HUES6 (cell line): ENCODE results near the gene GNAO1.

Experiments used
- H3K27ac ChIP-seq: 2 replicates; pipeline ENCODE4 v1.7.0; 2013; ENCODE audit warnings: low read depth, mild to moderate bottlenecking, low read length, inconsistent platforms
- H3K27me3 ChIP-seq: 2 replicates; pipeline ENCODE4 v1.6.1; 2013; ENCODE audit warnings: low read length; ENCODE audit not compliant: control insufficient read depth, insufficient read depth
- H3K36me3 ChIP-seq: 2 replicates; pipeline ENCODE4 v1.6.1; 2013; ENCODE audit warnings: low read length; ENCODE audit not compliant: control insufficient read depth, insufficient read depth
- H3K4me1 ChIP-seq: 2 replicates; pipeline ENCODE4 v1.6.1; 2013; ENCODE audit warnings: low read length; ENCODE audit not compliant: control insufficient read depth, insufficient read depth
- H3K4me3 ChIP-seq: 2 replicates; pipeline ENCODE4 v1.5.1; 2013; ENCODE audit warnings: low read depth, low read length
- H3K9ac ChIP-seq: one replicate; pipeline ENCODE4 v1.6.1; 2013; ENCODE audit warnings: mild to moderate bottlenecking, low read length
- H3K9me3 ChIP-seq: 2 replicates; pipeline ENCODE4 v1.6.1; 2013; ENCODE audit warnings: low read depth, low read length; ENCODE audit not compliant: control insufficient read depth, insufficient read depth

Gene GNAO1

DNA sequence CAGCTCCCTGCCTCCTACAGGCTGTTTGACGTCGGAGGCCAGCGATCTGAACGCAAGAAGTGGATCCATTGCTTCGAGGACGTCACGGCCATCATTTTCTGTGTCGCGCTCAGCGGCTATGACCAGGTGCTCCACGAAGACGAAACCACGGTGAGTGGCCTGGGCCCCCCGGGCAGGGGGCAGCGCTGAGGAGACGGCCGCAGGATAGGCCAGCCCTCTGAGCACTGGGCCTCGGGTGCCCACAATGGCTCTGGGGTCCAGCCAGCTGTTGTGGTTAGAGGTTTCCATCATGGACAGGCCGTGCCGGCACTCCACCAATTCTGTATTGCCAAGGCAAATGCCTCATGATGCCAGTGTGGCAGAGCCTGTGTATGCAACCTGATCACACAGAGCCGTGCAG is 145.4 kb downstream of the GNAO1 start:
- Histone ChIP-seq H3K4me3 (no peak overlapping the region), H3K9me3 (no peaks in the 10 kb centered on the region), H3K36me3 (no peaks in the 10 kb centered on the region), H3K9ac (no peak overlapping the region), H3K27ac (no peak overlapping the region), H3K4me1 (peaks cover 10% of the 10 kb centered on the region; the same call in 1 of the 2 replicates), H3K27me3 (no peaks in the 10 kb centered on the region)

GRCh38 chr16:56337131-56337857 is 146.0 kb downstream of the GNAO1 start:
- no peak overlapping the region for H3K9ac ChIP-seq
- no peak overlapping the region for H3K4me3 ChIP-seq
- H3K4me1 ChIP-seq = peaks cover 12% of the 10 kb centered on the region; the same call in 1 of the 2 replicates
- no peaks in the 10 kb centered on the region for H3K9me3 ChIP-seq
- no peaks in the 10 kb centered on the region for H3K27me3 ChIP-seq
- H3K27ac ChIP-seq = no peak overlapping the region
- no peaks in the 10 kb centered on the region for H3K36me3 ChIP-seq

- Histone ChIP-seq H3K4me3 (no peak overlapping the region), H3K27me3 (no peaks in the 10 kb centered on the region), H3K36me3 (no peaks in the 10 kb centered on the region), H3K27ac (no peak overlapping the region), H3K9me3 (no peaks in the 10 kb centered on the region), H3K4me1 (peaks cover 12% of the 10 kb centered on the region; the same call in 1 of the 2 replicates), H3K9ac (no peak overlapping the region)
Measured at GRCh38 chr16:56337858-56338325, 146.6 kb downstream of the GNAO1 start.

- no peaks in the 10 kb centered on the region for H3K36me3 ChIP-seq
- H3K9me3 ChIP-seq = no peaks in the 10 kb centered on the region
- peaks cover 12% of the 10 kb centered on the region; the same call in 1 of the 2 replicates for H3K4me1 ChIP-seq
- no peak overlapping the region for H3K4me3 ChIP-seq
- H3K27ac ChIP-seq = no peak overlapping the region
- H3K27me3 ChIP-seq = no peaks in the 10 kb centered on the region
- H3K9ac ChIP-seq = no peak overlapping the region
Measured at GRCh38 chr16:56338566-56339318, 147.5 kb downstream of the GNAO1 start.

- Histone ChIP-seq H3K27me3 (no peaks in the 10 kb centered on the region), H3K9ac (no peak overlapping the region), H3K36me3 (no peaks in the 10 kb centered on the region), H3K4me1 (peaks cover 13% of the 10 kb centered on the region; the same call in 1 of the 2 replicates), H3K4me3 (no peak overlapping the region), H3K27ac (no peak overlapping the region), H3K9me3 (no peaks in the 10 kb centered on the region)
Measured at GRCh38 chr16:56339431-56340195, 148.3 kb downstream of the GNAO1 start.

GRCh38 chr16:56340416-56340815 is 149.1 kb downstream of the GNAO1 start:
- H3K4me1 ChIP-seq = peaks cover 13% of the 10 kb centered on the region; the same call in 1 of the 2 replicates
- H3K36me3 ChIP-seq = no peaks in the 10 kb centered on the region
- H3K27me3 ChIP-seq = no peaks in the 10 kb centered on the region
- H3K4me3 ChIP-seq = no peak overlapping the region
- H3K9ac ChIP-seq = no peak overlapping the region
- H3K9me3 ChIP-seq = no peaks in the 10 kb centered on the region
- no peak overlapping the region for H3K27ac ChIP-seq

DNA sequence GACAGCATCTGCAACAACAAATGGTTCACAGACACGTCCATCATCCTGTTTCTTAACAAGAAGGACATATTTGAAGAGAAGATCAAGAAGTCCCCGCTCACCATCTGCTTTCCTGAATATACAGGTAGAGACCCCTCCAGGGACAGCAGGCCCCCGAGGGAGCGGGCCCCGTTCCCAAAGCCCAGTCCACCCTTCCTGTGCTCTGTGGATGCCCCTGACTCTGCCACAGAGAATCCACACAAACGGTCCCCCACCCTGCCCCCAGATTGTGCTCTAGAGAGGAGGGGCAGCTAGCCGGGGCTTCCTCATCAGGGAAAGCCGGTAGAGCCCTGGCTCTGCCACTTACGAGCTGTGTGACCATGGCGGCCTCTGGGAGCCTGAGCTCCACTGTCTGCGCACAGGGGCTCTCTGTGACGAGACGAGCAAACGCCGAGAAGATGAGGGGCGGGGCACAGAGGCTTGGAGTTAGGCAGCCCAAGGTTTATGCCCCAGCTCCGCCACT is 149.6 kb downstream of the GNAO1 start:
- Histone ChIP-seq H3K36me3 (no peaks in the 10 kb centered on the region), H3K4me1 (peaks cover 9% of the 10 kb centered on the region; the same call in 1 of the 2 replicates), H3K9ac (no peak overlapping the region), H3K27me3 (no peaks in the 10 kb centered on the region), H3K27ac (no peak overlapping the region), H3K4me3 (no peak overlapping the region), H3K9me3 (no peaks in the 10 kb centered on the region)

DNA sequence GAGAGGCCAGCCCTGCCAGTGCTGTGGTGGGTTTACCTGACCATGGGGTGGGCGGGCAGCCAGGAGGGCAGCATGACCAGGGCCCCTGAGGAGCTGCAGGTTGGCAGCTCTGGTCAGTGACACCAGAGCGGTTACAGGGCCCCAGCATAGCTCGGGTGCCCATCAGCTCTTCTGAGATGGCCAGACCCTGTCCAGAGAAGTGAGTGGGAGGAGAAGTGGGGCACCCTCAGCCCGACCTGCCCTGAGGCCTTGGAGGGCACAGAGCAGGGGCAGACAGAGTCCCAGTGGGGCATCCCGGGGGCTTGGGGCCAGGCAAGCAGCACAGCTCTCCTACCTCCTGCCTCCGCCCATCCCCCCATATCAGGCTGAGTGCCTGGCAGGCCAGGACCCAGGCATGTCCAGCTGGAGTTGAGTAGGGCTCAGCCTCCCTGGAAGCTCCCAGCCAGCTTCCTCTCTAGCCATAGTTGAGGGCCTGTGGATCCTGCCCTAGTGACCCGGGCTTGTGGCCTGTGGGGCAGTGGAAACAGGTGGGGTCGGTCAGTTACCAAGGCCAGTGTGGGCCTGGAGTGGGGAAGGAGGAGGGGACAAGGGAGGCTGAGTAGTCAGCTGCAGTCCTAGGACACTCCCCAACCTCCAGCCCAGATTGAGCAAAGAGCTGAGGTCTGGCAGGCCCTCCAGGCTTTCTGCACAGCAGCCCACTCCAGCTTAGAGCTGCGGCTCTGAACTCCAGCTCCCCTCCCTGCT is 150.5 kb downstream of the GNAO1 start:
- peaks cover 9% of the 10 kb centered on the region; the same call in 1 of the 2 replicates for H3K4me1 ChIP-seq
- no peak overlapping the region for H3K9ac ChIP-seq
- no peaks in the 10 kb centered on the region for H3K36me3 ChIP-seq
- H3K27me3 ChIP-seq = no peaks in the 10 kb centered on the region
- no peaks in the 10 kb centered on the region for H3K9me3 ChIP-seq
- H3K4me3 ChIP-seq = no peak overlapping the region
- H3K27ac ChIP-seq = no peak overlapping the region

DNA sequence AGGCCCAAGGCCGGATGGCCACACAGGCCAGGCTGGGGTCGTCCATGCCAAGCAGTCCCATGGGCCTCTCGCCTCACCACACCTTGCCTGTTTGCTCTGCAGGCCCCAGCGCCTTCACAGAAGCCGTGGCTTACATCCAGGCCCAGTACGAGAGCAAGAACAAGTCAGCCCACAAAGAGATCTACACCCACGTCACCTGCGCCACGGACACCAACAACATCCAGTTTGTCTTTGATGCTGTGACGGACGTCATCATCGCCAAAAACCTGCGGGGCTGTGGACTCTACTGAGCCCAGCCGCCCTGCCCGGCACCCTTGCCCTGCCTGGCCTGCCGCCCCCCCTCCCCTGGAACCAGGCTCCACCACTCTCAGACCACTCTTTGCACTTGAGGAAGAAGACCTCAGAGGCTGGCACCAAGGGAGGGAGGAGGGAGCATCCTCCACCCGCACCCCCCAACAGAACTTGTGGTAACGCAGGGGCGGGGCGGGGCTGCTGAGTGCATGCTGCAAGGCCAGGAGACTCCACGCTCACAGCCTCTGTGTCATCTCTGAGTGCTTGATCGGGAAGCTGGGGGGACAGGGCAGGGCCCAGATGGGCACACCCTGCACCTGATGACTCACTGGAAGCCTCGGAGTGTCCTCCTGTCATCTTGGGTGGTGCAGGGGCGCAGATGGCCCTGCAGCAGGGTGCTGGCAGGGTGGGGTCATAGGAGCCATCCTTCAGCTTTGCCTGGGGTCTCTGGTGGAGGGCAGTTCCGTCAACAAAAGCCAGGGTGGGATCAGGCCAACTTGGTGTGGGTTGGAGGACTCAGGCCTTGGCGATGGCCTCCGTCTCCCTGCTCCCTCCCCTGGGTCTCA is 152.6 kb downstream of the GNAO1 start:
- Histone ChIP-seq H3K4me1 (peaks cover 9% of the 10 kb centered on the region; the same call in 1 of the 2 replicates), H3K27ac (no peak overlapping the region), H3K9ac (no peak overlapping the region), H3K9me3 (no peaks in the 10 kb centered on the region), H3K4me3 (no peak overlapping the region), H3K27me3 (no peaks in the 10 kb centered on the region), H3K36me3 (no peaks in the 10 kb centered on the region)
